ENCODE data around the gene NKIRAS1.

Gene NKIRAS1

DNA sequence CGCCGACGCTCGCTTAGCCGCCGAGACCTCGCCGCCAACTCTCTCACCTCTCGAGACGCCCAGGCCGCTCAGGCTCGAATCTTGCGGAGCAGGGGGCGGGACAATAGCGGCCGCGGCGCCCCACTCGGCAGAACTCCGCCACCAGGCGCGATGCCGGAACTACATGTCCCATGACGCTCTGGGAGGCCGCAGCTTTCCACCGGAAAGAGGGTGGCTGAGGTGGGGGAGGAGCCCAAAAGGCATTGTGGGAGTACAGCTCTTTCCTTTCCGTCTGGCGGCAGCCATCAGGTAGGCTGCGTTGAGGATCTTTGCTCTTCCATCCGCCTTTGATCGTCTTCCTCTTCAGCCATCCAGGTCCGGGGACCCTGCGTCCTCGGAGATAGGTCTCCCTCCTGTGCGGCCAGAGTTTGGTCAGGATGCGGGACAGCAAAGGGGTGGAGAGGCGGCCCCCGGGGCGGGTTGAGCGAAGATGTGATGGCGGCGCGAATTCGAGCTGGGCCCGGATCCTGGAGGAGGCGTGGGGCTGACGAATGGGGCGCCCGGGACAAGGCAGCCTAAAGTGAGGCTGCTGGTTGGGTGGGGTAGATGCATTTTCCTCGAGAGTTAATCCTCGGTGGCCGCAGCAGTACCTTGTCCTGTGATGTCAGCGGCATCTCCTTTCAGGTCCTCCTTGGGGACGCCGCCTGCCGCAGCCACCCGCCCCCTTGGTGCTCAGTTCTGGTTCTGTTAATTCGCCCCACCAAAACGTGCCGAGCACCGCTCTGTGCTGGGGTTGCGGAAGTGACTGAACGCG lies at the start of gene NKIRAS1, which contains the start of gene RPL15:
Gene NKIRAS1, minus strand, starts transcription at position 105 of the 793 bp plus-strand sequence. CDS start 6,086 bp downstream, outside the sequence.
Gene RPL15, plus strand, starts transcription at position 247 of the 793 bp plus-strand sequence. CDS start 728 bp downstream, outside the sequence.
- TF ChIP-seq JUND (IDR thresholded peaks at IDR 0.05; ENCODE audit: low read depth) = no peak
- in situ Hi-C loops (cut with HindIII; ENCODE audit: low pct_unique_long_range_greater_than_20kb, low sequenced_read_pairs) = no loop called here
- peak; percentile 93 to 98 for DNase-seq (ENCODE audit: low read depth in 1 of 2, low spot score in 1 of 2)

DNA sequence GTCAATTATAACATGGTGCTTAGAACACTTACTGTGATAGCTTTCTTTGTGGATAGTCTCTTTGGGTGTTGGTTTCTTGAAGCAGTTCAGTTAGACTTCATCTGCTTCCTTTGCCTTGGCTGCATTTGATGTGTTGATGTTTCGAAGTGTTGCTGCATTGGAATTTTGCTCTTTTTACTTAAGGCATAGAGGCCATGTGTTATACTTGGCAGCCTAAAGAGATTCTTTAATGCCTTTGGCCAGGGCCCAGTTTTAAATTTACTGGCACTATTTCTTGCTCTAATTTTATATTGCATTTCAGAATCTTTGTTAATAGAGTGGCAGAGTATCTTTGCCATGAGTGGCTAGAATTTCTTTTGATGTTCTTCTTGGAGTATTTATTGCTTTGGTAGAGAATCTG lies 49.5 kb upstream of the NKIRAS1 start:
- TF ChIP-seq JUND (IDR thresholded peaks at IDR 0.05; ENCODE audit: low read depth) = no peak
- in situ Hi-C loops (cut with HindIII; ENCODE audit: low pct_unique_long_range_greater_than_20kb, low sequenced_read_pairs) = no loop called here
- DNase-seq (ENCODE audit: low read depth in 1 of 2, low spot score in 1 of 2) = no peak

DNA sequence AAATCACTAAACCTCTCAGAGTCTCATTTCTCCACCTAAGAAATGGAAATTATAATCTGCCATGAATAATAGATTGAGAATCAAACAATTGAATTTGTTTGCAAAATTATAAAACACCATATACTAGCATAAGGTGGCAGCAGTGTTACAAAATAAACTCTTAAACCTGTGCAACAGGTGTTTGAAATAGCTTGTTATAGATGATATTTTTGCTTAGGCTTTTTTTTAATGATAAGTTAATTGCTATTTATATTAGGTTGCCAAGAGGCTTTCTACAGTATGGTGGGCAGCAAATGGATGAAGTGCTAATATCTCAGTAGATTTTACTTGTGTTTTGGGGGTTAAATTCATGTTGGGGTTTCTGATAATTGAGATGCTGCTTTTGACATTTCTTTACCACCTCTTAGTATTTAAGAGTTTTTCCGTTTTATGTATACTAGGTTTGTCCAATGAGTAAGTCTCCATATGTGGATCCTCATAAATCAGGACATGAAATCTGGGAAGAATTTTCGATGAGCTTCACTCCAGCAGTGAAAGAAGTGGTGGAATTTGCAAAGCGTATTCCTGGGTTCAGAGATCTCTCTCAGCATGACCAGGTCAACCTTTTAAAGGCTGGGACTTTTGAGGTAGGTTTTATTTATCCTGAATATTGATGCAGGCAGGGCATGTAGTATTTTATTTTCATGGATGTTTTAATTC lies 47.9 kb upstream of the NKIRAS1 start:
- in situ Hi-C loops (cut with HindIII; ENCODE audit: low pct_unique_long_range_greater_than_20kb, low sequenced_read_pairs) = no loop called here
- no peak for DNase-seq (ENCODE audit: low read depth in 1 of 2, low spot score in 1 of 2)
- TF ChIP-seq JUND (IDR thresholded peaks at IDR 0.05; ENCODE audit: low read depth) = no peak

DNA sequence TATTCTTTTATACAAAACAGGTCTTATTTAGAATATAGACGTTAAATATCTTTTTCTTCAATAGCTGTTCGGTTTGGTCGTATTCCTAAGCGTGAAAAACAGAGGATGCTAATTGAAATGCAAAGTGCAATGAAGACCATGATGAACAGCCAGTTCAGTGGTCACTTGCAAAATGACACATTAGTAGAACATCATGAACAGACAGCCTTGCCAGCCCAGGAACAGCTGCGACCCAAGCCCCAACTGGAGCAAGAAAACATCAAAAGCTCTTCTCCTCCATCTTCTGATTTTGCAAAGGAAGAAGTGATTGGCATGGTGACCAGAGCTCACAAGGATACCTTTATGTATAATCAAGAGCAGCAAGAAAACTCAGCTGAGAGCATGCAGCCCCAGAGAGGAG lies 45.1 kb upstream of the NKIRAS1 start:
- in situ Hi-C loops (cut with HindIII; ENCODE audit: low pct_unique_long_range_greater_than_20kb, low sequenced_read_pairs) = no loop called here
- no peak for DNase-seq (ENCODE audit: low read depth in 1 of 2, low spot score in 1 of 2)
- no peak for TF ChIP-seq JUND (IDR thresholded peaks at IDR 0.05; ENCODE audit: low read depth)

DNA sequence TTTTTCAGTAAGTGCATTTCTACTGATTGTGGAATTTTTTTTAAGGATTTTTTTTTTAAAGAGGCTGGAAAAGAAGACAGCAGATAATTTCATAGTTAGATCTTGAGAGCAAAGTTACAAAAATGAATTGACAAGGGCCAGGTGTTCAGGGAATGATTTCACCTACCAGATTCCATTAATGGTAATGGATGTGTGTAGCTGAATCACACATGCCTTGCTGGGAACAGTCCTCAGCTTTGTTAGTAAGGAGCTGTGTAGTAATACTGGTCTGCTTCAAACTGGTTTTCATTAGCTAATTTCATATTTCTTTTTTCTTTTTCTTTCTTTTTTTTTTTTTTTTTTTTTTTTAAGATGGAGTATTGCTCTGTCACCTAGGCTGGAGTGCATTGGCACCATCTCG lies 44.3 kb upstream of the NKIRAS1 start:
- TF ChIP-seq JUND (IDR thresholded peaks at IDR 0.05; ENCODE audit: low read depth) = no peak
- no peak for DNase-seq (ENCODE audit: low read depth in 1 of 2, low spot score in 1 of 2)
- in situ Hi-C loops (cut with HindIII; ENCODE audit: low pct_unique_long_range_greater_than_20kb, low sequenced_read_pairs) = no loop called here

DNA sequence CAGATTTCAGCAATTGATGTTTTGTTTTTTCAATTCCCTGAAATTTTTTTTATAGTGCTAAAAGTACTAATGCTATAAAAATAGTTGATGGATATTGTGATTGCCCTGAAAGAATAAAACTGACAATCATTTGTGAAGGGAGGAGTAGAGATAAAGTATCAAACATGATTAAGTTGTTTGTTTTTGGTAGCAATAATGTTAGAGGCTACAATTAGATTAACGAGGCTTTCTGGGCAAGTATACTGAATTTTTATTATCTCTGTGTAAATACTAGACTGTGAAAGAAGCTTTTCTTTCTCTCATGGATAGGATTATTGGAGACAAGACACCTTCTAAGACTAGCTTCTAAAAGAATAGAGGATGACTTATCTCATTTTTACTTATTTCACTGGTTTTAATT lies 43.9 kb upstream of the NKIRAS1 start:
- in situ Hi-C loops (cut with HindIII; ENCODE audit: low pct_unique_long_range_greater_than_20kb, low sequenced_read_pairs) = no loop called here
- no peak for TF ChIP-seq JUND (IDR thresholded peaks at IDR 0.05; ENCODE audit: low read depth)
- no peak for DNase-seq (ENCODE audit: low read depth in 1 of 2, low spot score in 1 of 2)

DNA sequence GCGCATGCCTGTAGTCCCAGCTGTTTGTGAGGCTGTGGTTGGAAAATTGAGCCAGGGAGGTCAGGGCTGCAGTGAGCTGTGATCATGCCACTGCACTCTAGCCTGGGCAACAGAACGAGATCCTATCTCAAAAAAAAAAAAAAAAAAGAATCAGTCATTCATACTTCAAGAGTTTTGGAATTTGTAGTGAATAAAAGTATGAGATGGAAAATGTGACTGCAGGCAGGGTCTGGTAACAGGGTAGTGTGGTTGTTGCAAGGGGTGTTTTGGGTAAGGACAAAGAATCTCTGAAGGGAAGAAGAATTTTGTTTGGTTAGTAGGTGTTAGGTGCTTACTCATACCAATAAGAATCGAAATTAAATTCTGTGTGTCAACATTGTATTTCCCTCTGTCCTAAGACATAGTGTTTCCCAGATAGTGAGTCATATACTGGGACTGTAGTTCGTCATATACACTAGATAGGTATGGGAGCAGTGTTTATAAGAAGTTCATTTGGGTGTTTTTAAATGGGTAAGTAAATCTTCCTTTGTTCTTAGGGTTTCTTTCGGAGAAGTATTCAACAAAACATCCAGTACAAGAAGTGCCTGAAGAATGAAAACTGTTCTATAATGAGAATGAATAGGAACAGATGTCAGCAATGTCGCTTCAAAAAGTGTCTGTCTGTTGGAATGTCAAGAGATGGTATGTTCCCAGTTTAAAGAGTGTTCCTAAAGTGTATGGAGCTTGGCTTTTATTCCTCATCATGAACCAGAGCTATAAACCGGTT lies 42.5 kb upstream of the NKIRAS1 start:
- TF ChIP-seq JUND (IDR thresholded peaks at IDR 0.05; ENCODE audit: low read depth) = 0 out of 2 replicates have a peak, but pooled peaks have one; percentile 27
- in situ Hi-C loops (cut with HindIII; ENCODE audit: low pct_unique_long_range_greater_than_20kb, low sequenced_read_pairs) = no loop called here
- peak; percentile 28 to 54 for DNase-seq (ENCODE audit: low read depth in 1 of 2, low spot score in 1 of 2)

DNA sequence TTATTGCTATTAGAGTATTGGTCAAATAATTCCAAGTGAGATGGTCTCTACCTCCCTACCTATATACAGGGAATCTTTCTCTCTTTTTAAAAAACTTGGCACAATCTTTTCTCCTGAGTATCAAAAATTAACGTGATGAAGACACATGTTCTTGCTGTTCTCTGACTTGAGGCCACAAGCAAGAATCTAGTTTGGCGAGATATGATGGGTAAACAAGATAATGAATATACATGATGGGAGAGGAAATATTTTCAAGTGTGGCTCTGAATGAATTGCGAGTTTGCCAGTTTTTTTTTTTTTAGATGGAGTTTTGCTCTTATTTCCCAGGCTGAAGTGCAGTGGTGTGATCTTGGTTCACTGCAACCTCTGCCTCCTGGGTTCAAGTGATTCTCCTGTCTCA lies 39.9 kb upstream of the NKIRAS1 start:
- in situ Hi-C loops (cut with HindIII; ENCODE audit: low pct_unique_long_range_greater_than_20kb, low sequenced_read_pairs) = no loop called here
- TF ChIP-seq JUND (IDR thresholded peaks at IDR 0.05; ENCODE audit: low read depth) = no peak
- DNase-seq (ENCODE audit: low read depth in 1 of 2, low spot score in 1 of 2) = no peak

DNA sequence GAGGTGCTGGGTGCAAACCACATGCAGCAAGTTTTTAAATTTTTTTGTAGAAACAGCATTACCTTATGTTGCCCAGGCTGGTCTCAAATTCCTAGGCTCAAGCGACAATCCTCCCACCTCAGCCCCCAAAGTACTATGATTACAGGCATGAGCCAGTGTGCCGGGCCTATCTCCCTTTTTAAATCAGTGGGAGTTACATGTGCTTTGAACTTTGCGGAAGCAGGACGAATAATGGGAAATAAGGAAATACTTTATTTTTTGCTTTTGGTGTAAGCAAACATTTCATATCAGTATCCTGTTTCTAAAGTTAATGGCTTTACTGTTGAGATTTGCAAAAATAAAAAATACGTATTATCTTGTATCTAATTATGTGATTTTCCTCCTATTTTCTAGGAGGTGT lies 37.4 kb upstream of the NKIRAS1 start:
- no peak for DNase-seq (ENCODE audit: low read depth in 1 of 2, low spot score in 1 of 2)
- TF ChIP-seq JUND (IDR thresholded peaks at IDR 0.05; ENCODE audit: low read depth) = no peak
- in situ Hi-C loops (cut with HindIII; ENCODE audit: low pct_unique_long_range_greater_than_20kb, low sequenced_read_pairs) = no loop called here

DNA sequence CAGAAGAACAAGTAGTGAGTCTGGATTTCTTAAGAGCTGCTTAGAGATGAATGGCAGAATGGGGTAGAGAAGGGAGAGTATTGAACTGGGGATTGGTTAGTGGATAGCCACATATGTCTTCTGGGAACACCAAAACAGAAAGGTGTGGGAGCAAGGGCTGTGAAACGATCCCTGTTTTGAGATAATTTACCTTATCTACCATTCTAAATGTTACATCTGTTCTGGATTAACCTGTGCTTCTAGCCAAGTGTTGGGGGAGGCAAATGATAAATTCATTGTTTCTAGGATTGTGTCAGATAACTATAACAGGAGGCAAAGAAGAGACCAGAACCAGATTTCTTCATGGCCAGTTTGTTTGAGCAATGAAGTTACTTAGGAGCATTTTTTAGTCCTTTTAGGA lies 36.7 kb upstream of the NKIRAS1 start:
- DNase-seq (ENCODE audit: low read depth in 1 of 2, low spot score in 1 of 2) = no peak
- in situ Hi-C loops (cut with HindIII; ENCODE audit: low pct_unique_long_range_greater_than_20kb, low sequenced_read_pairs) = no loop called here

DNA sequence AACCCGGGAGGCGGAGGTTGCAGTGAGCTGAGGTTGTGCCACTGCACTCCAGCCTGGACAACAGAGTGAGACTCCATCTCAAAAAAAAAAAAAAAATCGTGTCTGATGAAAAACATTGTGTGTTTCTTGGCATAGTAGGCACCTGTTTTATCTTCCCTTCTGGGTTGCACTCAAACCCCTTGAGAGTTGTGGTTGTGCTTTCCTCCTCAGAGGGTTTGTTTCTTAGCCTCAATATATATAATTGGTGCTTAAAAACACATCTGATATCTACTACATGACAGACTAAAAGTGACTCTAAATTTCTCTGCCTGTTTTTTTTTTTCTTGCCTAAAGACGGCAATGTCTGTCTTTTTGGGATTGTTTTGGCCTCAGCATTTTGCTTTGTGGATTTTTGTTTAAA lies 35.9 kb upstream of the NKIRAS1 start:
- in situ Hi-C loops (cut with HindIII; ENCODE audit: low pct_unique_long_range_greater_than_20kb, low sequenced_read_pairs) = no loop called here
- TF ChIP-seq JUND (IDR thresholded peaks at IDR 0.05; ENCODE audit: low read depth) = no peak
- no peak for DNase-seq (ENCODE audit: low read depth in 1 of 2, low spot score in 1 of 2)

More for the DNA sequence above, 36.7 kb upstream of the NKIRAS1 start:
- TF ChIP-seq JUND (IDR thresholded peaks at IDR 0.05; ENCODE audit: low read depth) = no peak

DNA sequence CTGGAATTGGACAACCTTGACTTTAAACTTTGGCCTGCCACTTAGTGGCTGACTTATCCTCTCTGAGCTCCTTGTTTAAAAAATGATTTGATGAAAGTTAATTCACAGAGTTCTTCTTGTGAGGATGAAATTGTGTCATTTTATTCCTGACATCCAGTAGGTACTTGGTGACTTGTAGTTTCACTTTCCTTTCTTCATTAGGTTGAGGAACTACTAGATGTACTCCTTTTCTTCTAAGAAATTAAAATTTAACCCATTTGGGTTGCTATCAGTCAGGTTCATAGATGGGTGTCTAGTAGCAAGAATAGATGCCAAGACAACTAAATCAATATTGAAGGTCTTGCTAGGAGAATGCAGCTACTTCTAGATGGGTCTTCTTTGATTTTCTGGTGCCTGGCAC lies 33.5 kb upstream of the NKIRAS1 start:
- no peak for DNase-seq (ENCODE audit: low read depth in 1 of 2, low spot score in 1 of 2)
- in situ Hi-C loops (cut with HindIII; ENCODE audit: low pct_unique_long_range_greater_than_20kb, low sequenced_read_pairs) = no loop called here
- TF ChIP-seq JUND (IDR thresholded peaks at IDR 0.05; ENCODE audit: low read depth) = no peak
